K562 treated with DMSO at 1 percent for 24 hours (cell line): ENCODE measurements around the gene B4GALNT4. TPM values are rescaled to one million over a fixed set of nuclear protein-coding genes. Genes with fewer than 3 reads are reported as not detected.

Source experiments
- total RNA-seq: library from RNA; unstranded; fragments of 300-600 nt; gene quantifications from 2 replicates; pipeline ENCODE4 v1.2.3, GENCODE V29; 2022; ENCODE audit warnings: low read depth; ENCODE audit not compliant: insufficient read depth

B4GALNT4 gene, protein sequence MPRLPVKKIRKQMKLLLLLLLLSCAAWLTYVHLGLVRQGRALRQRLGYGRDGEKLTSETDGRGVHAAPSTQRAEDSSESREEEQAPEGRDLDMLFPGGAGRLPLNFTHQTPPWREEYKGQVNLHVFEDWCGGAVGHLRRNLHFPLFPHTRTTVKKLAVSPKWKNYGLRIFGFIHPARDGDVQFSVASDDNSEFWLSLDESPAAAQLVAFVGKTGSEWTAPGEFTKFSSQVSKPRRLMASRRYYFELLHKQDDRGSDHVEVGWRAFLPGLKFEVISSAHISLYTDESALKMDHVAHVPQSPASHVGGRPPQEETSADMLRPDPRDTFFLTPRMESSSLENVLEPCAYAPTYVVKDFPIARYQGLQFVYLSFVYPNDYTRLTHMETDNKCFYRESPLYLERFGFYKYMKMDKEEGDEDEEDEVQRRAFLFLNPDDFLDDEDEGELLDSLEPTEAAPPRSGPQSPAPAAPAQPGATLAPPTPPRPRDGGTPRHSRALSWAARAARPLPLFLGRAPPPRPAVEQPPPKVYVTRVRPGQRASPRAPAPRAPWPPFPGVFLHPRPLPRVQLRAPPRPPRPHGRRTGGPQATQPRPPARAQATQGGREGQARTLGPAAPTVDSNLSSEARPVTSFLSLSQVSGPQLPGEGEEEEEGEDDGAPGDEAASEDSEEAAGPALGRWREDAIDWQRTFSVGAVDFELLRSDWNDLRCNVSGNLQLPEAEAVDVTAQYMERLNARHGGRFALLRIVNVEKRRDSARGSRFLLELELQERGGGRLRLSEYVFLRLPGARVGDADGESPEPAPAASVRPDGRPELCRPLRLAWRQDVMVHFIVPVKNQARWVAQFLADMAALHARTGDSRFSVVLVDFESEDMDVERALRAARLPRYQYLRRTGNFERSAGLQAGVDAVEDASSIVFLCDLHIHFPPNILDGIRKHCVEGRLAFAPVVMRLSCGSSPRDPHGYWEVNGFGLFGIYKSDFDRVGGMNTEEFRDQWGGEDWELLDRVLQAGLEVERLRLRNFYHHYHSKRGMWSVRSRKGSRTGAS
- total RNA-seq = 9.3 and 14.9 TPM in 2 replicates

DNA sequence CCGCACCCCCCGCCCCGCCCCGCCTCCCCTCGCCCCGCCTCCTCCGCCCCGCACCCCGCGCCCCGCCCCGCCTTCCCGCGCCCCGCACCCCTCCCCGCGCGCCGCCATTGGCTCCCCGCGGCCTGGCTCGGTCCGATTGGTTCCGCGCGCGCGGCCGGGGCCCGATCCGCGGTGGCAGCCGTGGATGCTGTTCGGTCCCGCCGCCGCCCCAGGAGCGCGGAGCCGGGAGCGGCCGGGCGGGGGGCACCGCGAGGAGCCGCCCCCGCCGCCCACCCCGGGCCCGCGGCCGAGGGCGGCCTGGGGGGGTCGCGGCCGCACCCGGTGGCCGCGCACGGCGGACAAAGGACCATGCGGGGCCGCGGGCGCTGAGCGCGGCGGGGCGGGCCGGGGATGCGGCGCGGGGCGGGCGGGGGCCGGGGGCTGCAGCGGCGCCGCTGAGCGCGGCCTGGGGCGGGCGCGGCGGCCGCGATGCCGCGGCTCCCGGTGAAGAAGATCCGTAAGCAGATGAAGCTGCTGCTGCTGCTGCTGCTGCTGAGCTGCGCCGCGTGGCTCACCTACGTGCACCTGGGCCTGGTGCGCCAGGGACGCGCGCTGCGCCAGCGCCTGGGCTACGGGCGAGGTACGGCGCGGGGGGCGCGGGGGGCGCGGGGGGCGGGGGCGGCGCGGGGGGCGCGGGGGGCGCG is at the start of gene B4GALNT4:
Gene B4GALNT4 (plus strand): TSS at position 164 of the 683 bp plus-strand sequence. CDS start 305 bp downstream, at position 469.

GRCh38 chr11:394034-394857 is 24.9 kb downstream of the B4GALNT4 start, which contains the start of gene PKP3:
Gene PKP3, plus strand, starts transcription at chr11:394209. Its CDS starts 84 bp downstream, at chr11:394293.

Other genes starting within 250 kb of the B4GALNT4 start
- not detected in 2 replicates for gene SCGB1C1, start 176.4 kb upstream of the B4GALNT4 start, total RNA-seq
- 54.9 and 55.4 TPM in 2 replicates for gene BET1L, start 162.1 kb upstream of the B4GALNT4 start, total RNA-seq
- 128 and 143 TPM in 2 replicates for gene RIC8A, start 161.8 kb upstream of the B4GALNT4 start, total RNA-seq
- gene SIRT3, start 133.2 kb upstream of the B4GALNT4 start, total RNA-seq = 27.0 and 39.8 TPM in 2 replicates
- 173 and 177 TPM in 2 replicates for gene PSMD13, start 132.5 kb upstream of the B4GALNT4 start, total RNA-seq
- gene NLRP6, start 91.1 kb upstream of the B4GALNT4 start, total RNA-seq = 1.2 and 3.3 TPM in 2 replicates
- 27.6 and 29.2 TPM in 2 replicates for gene PGGHG, start 80.4 kb upstream of the B4GALNT4 start, total RNA-seq
- gene IFITM5, start 70.0 kb upstream of the B4GALNT4 start, total RNA-seq = not detected in 2 replicates
- 327 and 343 TPM in 2 replicates for gene IFITM2, start 61.7 kb upstream of the B4GALNT4 start, total RNA-seq
- gene IFITM1, start 55.5 kb upstream of the B4GALNT4 start, total RNA-seq = 817 and 870 TPM in 2 replicates
- gene IFITM3, start 48.6 kb upstream of the B4GALNT4 start, total RNA-seq = 221 and 261 TPM in 2 replicates
- 76.7 and 82.1 TPM in 2 replicates for gene PKP3, start 24.7 kb downstream of the B4GALNT4 start, total RNA-seq
- gene SIGIRR, start 45.5 kb downstream of the B4GALNT4 start, total RNA-seq = 178 and 181 TPM in 2 replicates
- 7.5 and 9.6 TPM in 2 replicates for gene ANO9, start 72.5 kb downstream of the B4GALNT4 start, total RNA-seq
- gene PTDSS2, start 80.8 kb downstream of the B4GALNT4 start, total RNA-seq = 55.5 and 69.8 TPM in 2 replicates
- gene RNH1, start 137.7 kb downstream of the B4GALNT4 start, total RNA-seq = 211 and 239 TPM in 2 replicates
- gene HRAS, start 166.1 kb downstream of the B4GALNT4 start, total RNA-seq = 49.2 and 65.2 TPM in 2 replicates
- 4.8 and 5.2 TPM in 2 replicates for gene LRRC56, start 168.0 kb downstream of the B4GALNT4 start, total RNA-seq
- 4.7 and 6.5 TPM in 2 replicates for gene LMNTD2, start 191.2 kb downstream of the B4GALNT4 start, total RNA-seq
- gene RASSF7, start 191.5 kb downstream of the B4GALNT4 start, total RNA-seq = 67.9 and 72.1 TPM in 2 replicates
- 26.0 TPM in 2 replicates for gene PHRF1, start 207.0 kb downstream of the B4GALNT4 start, total RNA-seq
- 52.2 and 58.6 TPM in 2 replicates for gene IRF7, start 246.5 kb downstream of the B4GALNT4 start, total RNA-seq